Uterus (tissue), 4 donors: ENCODE data around the gene H6PD. TPM values are rescaled to one million over a fixed set of nuclear protein-coding genes. Genes with fewer than 3 reads are reported as not detected.
A peak's percentile ranks its signal among the peaks of the same experiment; 100 is the strongest.

Experiments
- DNase-seq, 2 donors: peaks; one replicate each; pipeline ENCODE4 v3.0.0-alpha.2; 2019 to 2020
- H3K27ac ChIP-seq, 2 donors: fragments of 200-600 bp; sonication (generic); 1 replicate in 1 of 2; 2 replicates in 1 of 2; pipeline ENCODE4 v1.5.1; 2016 to 2018
- H3K27me3 ChIP-seq, 2 donors: fragments of 200-600 bp; sonication (generic); one replicate each; pipeline ENCODE4 v1.5.1; 2018 to 2019; ENCODE audit warnings: control low read depth in 1 of 2
- H3K36me3 ChIP-seq, 2 donors: fragments of 200-600 bp; sonication (generic); one replicate each; pipeline ENCODE4 v1.5.1; 2019; ENCODE audit warnings: control low read depth in 1 of 2
- H3K4me1 ChIP-seq, 2 donors: fragments of 200-600 bp; sonication (generic); one replicate each; pipeline ENCODE4 v1.5.1; 2018 to 2019; ENCODE audit warnings: control low read depth in 1 of 2
- H3K4me3 ChIP-seq, 2 donors: fragments of 200-600 bp; sonication (generic); 1 replicate in 1 of 2; 2 replicates in 1 of 2; pipeline ENCODE4 v1.5.1; 2018 to 2019; ENCODE audit warnings: mild to moderate bottlenecking in 1 of 2
- H3K9me3 ChIP-seq, 2 donors: fragments of 200-600 bp; sonication (generic); one replicate each; pipeline ENCODE4 v1.5.1; 2019; ENCODE audit warnings: control low read depth in 1 of 2
- POLR2A ChIP-seq, 2 donors: fragments of 450-650 bp; IDR thresholded peaks; one replicate each; pipeline ENCODE4 v1.6.1; 2016; ENCODE audit warnings: antibody characterized with exemption in 2 of 2, mild to moderate bottlenecking in 1 of 2, moderate library complexity in 1 of 2
- intact Hi-C: fragments of 100-400 bp; cut with DNase I; formaldehyde crosslinking; loops from one replicate; pipeline ENCODE4 v1.15.1; 2023; ENCODE audit warnings: low total_unique reads
- total RNA-seq, 4 donors: library from RNA; depleted of rRNA in 3 of 4; stranded (reverse); fragments of >200 nt in 3 of 4; gene quantifications; one replicate each; pipeline versions ENCODE4 v1.1.0 to v1.2.4, GENCODE V29; 2014 to 2023
- TF ChIP-seq, protein P1 (sequence below), 4 experiments: fragments of 200-600 bp in 2 of 4; fragments of 450-650 bp in 2 of 4; sonication (generic) in 2 of 4; IDR thresholded peaks; one replicate each; pipeline ENCODE4 v1.5.1; 2016 to 2019; ENCODE audit warnings: antibody characterized with exemption in 4 of 4, mild to moderate bottlenecking in 2 of 4, moderate library complexity in 1 of 4
- donor health status: DM: yes; HTN: yes; CAD: no.

H6PD gene
- total RNA-seq, 4 donors from 2014 or later, result 28.4 to 107 (median 49.7) TPM

DNA sequence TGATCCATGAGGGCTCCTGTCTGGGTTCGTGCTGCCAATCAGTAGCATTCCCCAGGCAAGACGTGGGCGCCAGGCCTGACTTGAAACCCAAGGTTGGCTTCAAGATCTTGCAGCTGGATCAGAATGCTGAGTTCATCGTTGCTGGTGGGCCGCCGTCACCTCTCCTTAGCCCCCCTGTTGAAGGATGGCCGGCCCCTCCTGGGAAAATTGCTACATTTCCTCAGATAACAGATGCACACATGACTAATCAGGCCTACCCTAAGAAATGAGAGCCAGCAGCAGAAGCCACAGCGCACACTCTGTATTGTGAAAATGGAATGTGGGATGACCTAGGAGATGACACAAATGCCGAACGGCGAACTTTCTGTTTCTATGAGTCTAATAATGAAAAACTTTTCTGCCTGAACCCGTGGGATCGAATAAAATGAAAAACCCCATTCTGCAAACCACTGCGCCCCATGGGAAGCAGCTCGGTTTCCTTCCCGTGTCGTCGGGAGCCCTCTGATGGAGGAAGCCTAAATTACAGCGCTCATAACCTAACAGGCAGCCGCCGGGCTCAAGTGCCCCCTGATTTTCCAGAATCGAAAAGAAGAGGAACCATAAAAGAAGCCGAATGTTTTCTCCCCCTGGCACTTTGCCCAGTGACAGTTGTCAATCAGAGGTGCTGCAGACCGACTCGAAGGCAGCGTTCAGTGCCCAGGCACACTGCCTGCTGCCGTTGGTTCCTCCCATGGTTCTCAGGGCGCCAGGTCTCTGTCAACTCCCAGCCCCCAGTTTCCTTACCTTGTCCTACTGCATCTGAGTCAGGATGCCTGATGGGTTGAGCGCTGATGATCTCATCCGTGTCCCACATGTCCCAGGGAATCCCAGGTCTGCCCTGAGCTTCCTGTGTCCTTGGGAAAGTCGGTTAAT, 38.2 kb upstream of the H6PD start:
- intact Hi-C loops, result loop anchor here (10.0 kb wide), 1 partner anchor 52 kb away; no protein-coding TSS in a partner anchor
- TF ChIP-seq, protein P1, sequence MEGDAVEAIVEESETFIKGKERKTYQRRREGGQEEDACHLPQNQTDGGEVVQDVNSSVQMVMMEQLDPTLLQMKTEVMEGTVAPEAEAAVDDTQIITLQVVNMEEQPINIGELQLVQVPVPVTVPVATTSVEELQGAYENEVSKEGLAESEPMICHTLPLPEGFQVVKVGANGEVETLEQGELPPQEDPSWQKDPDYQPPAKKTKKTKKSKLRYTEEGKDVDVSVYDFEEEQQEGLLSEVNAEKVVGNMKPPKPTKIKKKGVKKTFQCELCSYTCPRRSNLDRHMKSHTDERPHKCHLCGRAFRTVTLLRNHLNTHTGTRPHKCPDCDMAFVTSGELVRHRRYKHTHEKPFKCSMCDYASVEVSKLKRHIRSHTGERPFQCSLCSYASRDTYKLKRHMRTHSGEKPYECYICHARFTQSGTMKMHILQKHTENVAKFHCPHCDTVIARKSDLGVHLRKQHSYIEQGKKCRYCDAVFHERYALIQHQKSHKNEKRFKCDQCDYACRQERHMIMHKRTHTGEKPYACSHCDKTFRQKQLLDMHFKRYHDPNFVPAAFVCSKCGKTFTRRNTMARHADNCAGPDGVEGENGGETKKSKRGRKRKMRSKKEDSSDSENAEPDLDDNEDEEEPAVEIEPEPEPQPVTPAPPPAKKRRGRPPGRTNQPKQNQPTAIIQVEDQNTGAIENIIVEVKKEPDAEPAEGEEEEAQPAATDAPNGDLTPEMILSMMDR (IDR thresholded peaks at IDR 0.05), result peak; percentile 74 to 87 (median 85)
- no peak for TF ChIP-seq POLR2A (IDR thresholded peaks at IDR 0.05)
- no peaks in the 10 kb centered on the region for H3K36me3 ChIP-seq
- no peaks in the 10 kb centered on the region for H3K4me1 ChIP-seq
- no peaks in the 10 kb centered on the region for H3K27me3 ChIP-seq
- peak; percentile 72 to 76 for DNase-seq
- H3K4me3 ChIP-seq, result no peak overlapping the region
- H3K9me3 ChIP-seq, result no peaks in the 10 kb centered on the region
- H3K27ac ChIP-seq, result peak overlapping the region; percentile 47 to 57

DNA sequence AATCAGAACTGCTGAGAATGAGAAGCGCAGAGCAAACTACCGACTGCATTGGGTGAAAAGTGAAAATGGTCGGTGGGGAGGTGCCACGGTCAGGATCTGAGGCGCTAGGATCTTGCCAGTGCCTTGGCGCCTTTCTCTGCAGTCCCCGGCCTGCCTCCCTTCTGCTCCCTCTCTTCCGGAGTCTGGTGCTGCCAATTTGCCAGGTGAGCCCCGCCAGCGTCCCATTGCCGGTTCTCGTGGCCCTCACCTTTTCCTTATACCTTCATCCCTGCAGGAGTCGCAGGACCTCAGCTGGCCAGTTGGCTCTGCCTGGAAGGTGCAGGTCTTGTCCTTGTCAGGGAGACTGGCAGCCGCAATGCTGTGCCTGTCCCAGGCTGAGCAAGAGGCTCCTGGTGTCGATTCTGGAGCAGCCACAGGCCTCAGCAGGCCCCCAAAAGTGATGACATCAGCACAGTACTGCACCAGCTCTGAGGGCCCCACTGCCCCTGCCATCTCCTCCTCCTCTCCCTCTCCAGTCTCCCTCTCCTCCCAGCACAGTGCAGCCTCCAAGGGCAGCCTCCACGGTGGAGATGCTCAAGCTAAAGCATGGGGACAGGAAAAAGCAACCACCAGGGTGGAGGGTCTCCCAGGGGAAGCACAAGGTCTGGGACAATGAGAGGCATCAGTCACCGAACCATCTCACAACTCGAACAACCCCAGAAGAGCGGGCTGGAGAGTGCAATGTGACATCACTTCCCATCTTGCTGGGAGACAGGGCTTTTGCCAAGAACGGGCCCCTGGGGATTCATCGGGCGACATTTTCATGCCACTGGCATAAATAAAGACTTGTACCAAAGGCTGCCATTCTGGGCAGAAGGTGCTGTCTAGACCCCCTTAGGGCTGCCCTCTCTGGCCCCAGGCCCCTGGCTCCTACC, 37.1 kb upstream of the H6PD start:
- intact Hi-C loops, result loop anchor here (10.0 kb wide), 1 partner anchor 53 kb away; no protein-coding TSS in a partner anchor
- no peak overlapping the region for H3K4me3 ChIP-seq
- no peaks in the 10 kb centered on the region for H3K4me1 ChIP-seq
- H3K9me3 ChIP-seq, result no peaks in the 10 kb centered on the region
- H3K27me3 ChIP-seq, result no peaks in the 10 kb centered on the region
- H3K27ac ChIP-seq, result no peak overlapping the region
- H3K36me3 ChIP-seq, result no peaks in the 10 kb centered on the region
- TF ChIP-seq, protein P1 (IDR thresholded peaks at IDR 0.05), result no peak
- TF ChIP-seq POLR2A (IDR thresholded peaks at IDR 0.05), result no peak
- DNase-seq, result no peak

DNA sequence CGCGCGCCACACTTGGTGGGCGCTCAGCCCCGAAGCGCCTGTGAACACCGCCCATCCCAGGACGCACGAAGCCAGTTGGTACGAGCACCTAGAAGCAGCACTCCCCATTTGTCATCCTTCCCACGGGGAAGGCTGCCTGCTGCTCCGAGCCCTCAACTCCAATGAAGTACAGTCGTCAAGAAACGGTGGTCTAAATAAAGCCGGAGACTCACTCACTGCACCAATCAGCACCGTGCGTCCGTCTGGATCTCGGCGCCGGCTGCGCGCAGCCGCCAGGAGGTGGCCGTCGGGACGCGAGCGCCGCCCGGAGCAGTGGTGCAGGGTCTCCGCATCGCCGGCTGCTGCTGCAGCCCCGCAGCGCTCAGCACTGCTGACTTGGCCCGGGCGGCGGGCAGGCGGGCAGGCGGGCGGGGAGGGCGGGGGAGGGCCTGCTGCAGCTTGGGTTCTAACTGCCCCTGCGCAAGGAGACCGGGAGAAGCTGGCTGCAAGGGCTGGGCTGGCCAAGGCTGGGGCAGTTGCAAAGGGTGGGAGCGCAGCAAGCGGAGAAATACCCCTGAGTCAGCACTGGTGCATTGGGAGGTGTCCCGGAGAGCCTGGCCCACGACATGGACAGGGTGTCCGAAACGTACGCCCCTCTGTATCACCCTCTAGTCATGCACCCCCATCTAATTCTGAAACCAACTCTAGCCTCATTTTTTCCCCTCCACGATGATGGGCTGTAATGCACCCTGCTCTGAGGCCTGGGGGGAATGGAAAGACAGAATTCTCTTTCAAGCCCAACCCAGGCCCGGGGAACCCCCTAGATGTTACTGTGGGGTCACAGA, 35.8 kb upstream of the H6PD start:
- no peaks in the 10 kb centered on the region for H3K27me3 ChIP-seq

DNA sequence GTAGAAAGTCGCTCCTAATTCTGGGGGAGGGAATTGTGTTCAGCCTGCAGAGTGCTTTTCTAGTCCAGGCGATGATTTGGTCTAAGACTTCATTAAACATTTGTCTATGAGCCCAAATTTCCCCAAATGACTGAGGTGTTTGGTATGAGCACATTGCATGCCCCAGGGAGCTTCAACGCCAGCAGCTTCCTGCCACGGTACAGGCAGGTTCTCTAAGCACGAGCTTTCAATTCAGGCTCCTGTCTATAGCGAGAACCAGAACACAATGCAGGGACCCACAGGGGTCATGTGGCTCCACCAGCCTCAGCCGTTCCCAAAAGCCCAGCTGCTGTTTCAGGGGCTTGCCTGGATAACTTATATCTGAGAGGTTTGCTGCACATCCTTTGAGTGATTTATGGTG, 34.1 kb upstream of the H6PD start:
- H3K9me3 ChIP-seq, result no peaks in the 10 kb centered on the region
- H3K4me3 ChIP-seq, result no peak overlapping the region
- no peak for TF ChIP-seq POLR2A (IDR thresholded peaks at IDR 0.05)
- TF ChIP-seq, protein P1 (IDR thresholded peaks at IDR 0.05), result no peak
- H3K27me3 ChIP-seq, result no peaks in the 10 kb centered on the region
- H3K4me1 ChIP-seq, result no peaks in the 10 kb centered on the region
- no peak for DNase-seq
- intact Hi-C loops, result no loop called here
- no peaks in the 10 kb centered on the region for H3K36me3 ChIP-seq
- H3K27ac ChIP-seq, result no peak overlapping the region

More for the DNA sequence above, 35.8 kb upstream of the H6PD start:
- TF ChIP-seq, protein P1 (IDR thresholded peaks at IDR 0.05), result peak in 1 of 4 experiments; percentile 16
- TF ChIP-seq POLR2A (IDR thresholded peaks at IDR 0.05), result no peak
- Histone ChIP-seq H3K4me1 (no peaks in the 10 kb centered on the region), H3K27ac (no peak overlapping the region), H3K9me3 (no peaks in the 10 kb centered on the region), H3K36me3 (no peaks in the 10 kb centered on the region), H3K4me3 (no peak overlapping the region)
- DNase-seq, result no peak
- intact Hi-C loops, result loop anchor here (10.0 kb wide), 1 partner anchor 54 kb away; no protein-coding TSS in a partner anchor
